Lower leg skin (tissue), 3 donors: Measurements from ENCODE around the gene PROM1.

Experiments used
- CTCF ChIP-seq, 3 donors: fragments of 450-650 bp; IDR thresholded peaks; one replicate each; pipeline ENCODE4 v1.5.1; 2016; ENCODE audit warnings: antibody characterized with exemption in 3 of 3, mild to moderate bottlenecking in 3 of 3, moderate library complexity in 2 of 3
- POLR2A ChIP-seq, 2 donors: fragments of 450-650 bp; IDR thresholded peaks; one replicate each; pipeline ENCODE4 v1.6.1; 2016 to 2017; ENCODE audit warnings: antibody characterized with exemption in 2 of 2, mild to moderate bottlenecking in 1 of 2, moderate library complexity in 1 of 2

GRCh38 chr4:16023776-16024408 is 59.9 kb downstream of the PROM1 start:
- no peak for TF ChIP-seq POLR2A (IDR thresholded peaks at IDR 0.05)
- TF ChIP-seq CTCF (IDR thresholded peaks at IDR 0.05) = no peak
